Adrenal gland (tissue), 12 donors: ENCODE measurements around the gene WASL. TPM values are rescaled to one million over a fixed set of nuclear protein-coding genes. Genes with fewer than 3 reads are reported as not detected.
A peak's percentile ranks its signal among the peaks of the same experiment; 100 is the strongest.
"Not testable (repeated sequence)": the region's sequence is repeated elsewhere in the genome, so short reads cannot be mapped to it uniquely, and the experiment has no call there.

Experiments used
- DNase-seq, 7 donors: peaks; one replicate each; pipeline ENCODE4 v3.0.0-alpha.2; 2019 to 2020
- H3K27ac ChIP-seq, 5 donors: fragments of 200-600 bp; sonication (generic) in 4 of 5; 1 replicate in 3 of 5; 2 replicates in 2 of 5; pipeline versions ENCODE4 v1.5.1 to v1.8.0; 2016 to 2020; ENCODE audit warnings: mild to moderate bottlenecking in 1 of 5
- H3K27me3 ChIP-seq: fragments of 200-600 bp; 2 replicates; pipeline ENCODE4 v1.8.0; 2021
- H3K36me3 ChIP-seq, 2 donors: fragments of 200-600 bp; replicated peaks in 1 of 2; 1 replicate in 1 of 2; 2 replicates in 1 of 2; pipeline versions ENCODE4 v1.5.1 to v1.8.0; 2018 to 2022
- H3K4me1 ChIP-seq, 2 donors: fragments of 200-600 bp; replicated peaks in 1 of 2; 1 replicate in 1 of 2; 2 replicates in 1 of 2; pipeline versions ENCODE4 v1.5.1 to v1.8.0; 2018 to 2021
- H3K4me3 ChIP-seq, 4 donors: fragments of 200-600 bp; sonication (generic) in 3 of 4; one replicate each; pipeline ENCODE4 v1.5.1; 2016 to 2018
- H3K9me3 ChIP-seq, 3 donors: fragments of 200-600 bp; sonication (generic) in 1 of 3; replicated peaks in 1 of 3; 1 replicate in 2 of 3; 2 replicates in 1 of 3; pipeline versions ENCODE4 v1.5.1 to v1.8.0; 2016 to 2021
- POLR2A ChIP-seq, 2 donors: fragments of 450-650 bp; IDR thresholded peaks; one replicate each; pipeline ENCODE4 v1.6.1; 2017; ENCODE audit warnings: antibody characterized with exemption in 2 of 2, mild to moderate bottlenecking in 2 of 2, moderate library complexity in 1 of 2
- WGBS, 4 donors: extraction: QIAGEN DNeasy Blood & Tissue Kit in 2 of 4; methylation state at CpG; one replicate each; pipeline versions ENCODE4 v1.1.5 to v1.1.7; 2013 to 2017; 5-methylcytosine and 5-hydroxymethylcytosine counted together
- intact Hi-C, 2 donors: fragments of 100-400 bp; cut with DNase I; formaldehyde crosslinking; loops; one replicate each; pipeline versions ENCODE4 v1.14.1 to v1.15.0; 2022 to 2023
- polyA plus RNA-seq, 3 donors: library from polyadenylated mRNA; stranded (reverse); fragments of 200-250 nt in 2 of 3; fragments of 350-450 nt in 1 of 3; fragmentation: Illumina TruSeq in 1 of 3; extraction: RNeasy Lipid Tissue Mini Kit (QIAGEN cat#74804) in 1 of 3; gene quantifications; one replicate each; pipeline ENCODE4 v1.2.3, GENCODE V29; 2013 to 2014
- total RNA-seq, 9 donors: library from RNA; depleted of rRNA in 4 of 9; stranded (reverse); fragments of >200 nt in 4 of 9; fragments of 120-200 nt in 1 of 9; fragmentation: NEBNext Ultra II Directional in 1 of 9; extraction: Animal tissue kit (Norgen Biotek cat#: 25700) in 1 of 9; gene quantifications; one replicate each; pipeline versions ENCODE4 v1.1.0 to v1.2.4, GENCODE V29; 2013 to 2023
- TF ChIP-seq, protein P1 (sequence below), 6 experiments: fragments of 450-650 bp in 4 of 6; fragments of 200-600 bp in 2 of 6; sonication (generic) in 1 of 6; IDR thresholded peaks; 1 replicate in 5 of 6; 2 replicates in 1 of 6; pipeline versions ENCODE4 v1.5.1 to v1.8.0; 2016 to 2021; ENCODE audit warnings: antibody characterized with exemption in 6 of 6, mild to moderate bottlenecking in 2 of 6, moderate library complexity in 1 of 6
- donor health status: healthy with polysubstance abuse.
- donor health status: Bipolar disorder and iron deficiency.
- donor health status: DM: yes; HTN: yes; CAD: no.
- donor health status: DM: no; HTN: no; CAD: no.
- donor health status: DM: no; HTN: no; CAD: no.
- donor health status: DM: yes; HTN: yes; CAD: no.

Gene WASL
- total and polyA plus RNA-seq, 12 donors = 12.2 to 52.1 (median 33.1) TPM

DNA sequence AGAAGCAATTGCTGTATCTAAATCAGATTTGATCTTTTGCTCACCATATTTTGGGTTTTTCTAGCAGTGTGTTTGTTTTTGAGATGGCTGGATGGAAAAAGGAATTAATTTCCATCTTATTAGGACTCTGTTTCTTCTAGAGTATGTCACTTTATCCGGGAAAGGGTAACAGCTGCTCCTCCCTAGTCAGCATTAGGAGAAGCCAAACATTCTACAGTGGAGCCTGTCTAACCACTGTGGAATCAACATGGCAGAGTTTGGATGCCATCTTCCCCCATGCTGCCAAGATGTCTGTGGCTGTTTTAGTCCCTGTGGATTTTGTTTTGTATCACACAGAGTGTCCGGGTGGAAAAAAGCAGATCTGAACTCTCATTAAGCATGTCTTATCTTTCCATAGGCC is 109.2 kb downstream of the WASL start:
- H3K27me3 ChIP-seq = no peaks in the 10 kb centered on the region
- intact Hi-C loops = loop anchor here in 1 of 2 donors (5.0 kb wide), 1 partner anchor 228 kb away; no protein-coding TSS in a partner anchor

GRCh38 chr7:123637878-123638277 is 110.9 kb downstream of the WASL start:
- H3K4me1 ChIP-seq = no peaks in the 10 kb centered on the region
- intact Hi-C loops = no loop called here
- DNase-seq = no peak
- H3K4me3 ChIP-seq = no peak overlapping the region
- H3K9me3 ChIP-seq = no peaks in the 10 kb centered on the region
- no peak for TF ChIP-seq POLR2A (IDR thresholded peaks at IDR 0.05)
- TF ChIP-seq, protein P1, sequence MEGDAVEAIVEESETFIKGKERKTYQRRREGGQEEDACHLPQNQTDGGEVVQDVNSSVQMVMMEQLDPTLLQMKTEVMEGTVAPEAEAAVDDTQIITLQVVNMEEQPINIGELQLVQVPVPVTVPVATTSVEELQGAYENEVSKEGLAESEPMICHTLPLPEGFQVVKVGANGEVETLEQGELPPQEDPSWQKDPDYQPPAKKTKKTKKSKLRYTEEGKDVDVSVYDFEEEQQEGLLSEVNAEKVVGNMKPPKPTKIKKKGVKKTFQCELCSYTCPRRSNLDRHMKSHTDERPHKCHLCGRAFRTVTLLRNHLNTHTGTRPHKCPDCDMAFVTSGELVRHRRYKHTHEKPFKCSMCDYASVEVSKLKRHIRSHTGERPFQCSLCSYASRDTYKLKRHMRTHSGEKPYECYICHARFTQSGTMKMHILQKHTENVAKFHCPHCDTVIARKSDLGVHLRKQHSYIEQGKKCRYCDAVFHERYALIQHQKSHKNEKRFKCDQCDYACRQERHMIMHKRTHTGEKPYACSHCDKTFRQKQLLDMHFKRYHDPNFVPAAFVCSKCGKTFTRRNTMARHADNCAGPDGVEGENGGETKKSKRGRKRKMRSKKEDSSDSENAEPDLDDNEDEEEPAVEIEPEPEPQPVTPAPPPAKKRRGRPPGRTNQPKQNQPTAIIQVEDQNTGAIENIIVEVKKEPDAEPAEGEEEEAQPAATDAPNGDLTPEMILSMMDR (IDR thresholded peaks at IDR 0.05) = no peak
- no peaks in the 10 kb centered on the region for H3K27me3 ChIP-seq
- H3K36me3 ChIP-seq = no peaks in the 10 kb centered on the region
- H3K27ac ChIP-seq = no peak overlapping the region
- WGBS, 4 donors = 86 to 100% (median 94%) methylated on average over 2 of the region's 2 CpGs

More for the DNA sequence above, 109.2 kb downstream of the WASL start:
- Histone ChIP-seq H3K4me1 (peaks cover 7 to 17% of the 10 kb centered on the region in 2 donors), H3K9me3 (no peaks in the 10 kb centered on the region), H3K4me3 (no peak overlapping the region), H3K27ac (no peak overlapping the region), H3K36me3 (no peaks in the 10 kb centered on the region)
- WGBS, 4 donors = 86 to 96% (median 91%) methylated on average over 2 of the region's 2 CpGs
- no peak for DNase-seq
- TF ChIP-seq, protein P1 (IDR thresholded peaks at IDR 0.05) = no peak
- no peak for TF ChIP-seq POLR2A (IDR thresholded peaks at IDR 0.05)

DNA sequence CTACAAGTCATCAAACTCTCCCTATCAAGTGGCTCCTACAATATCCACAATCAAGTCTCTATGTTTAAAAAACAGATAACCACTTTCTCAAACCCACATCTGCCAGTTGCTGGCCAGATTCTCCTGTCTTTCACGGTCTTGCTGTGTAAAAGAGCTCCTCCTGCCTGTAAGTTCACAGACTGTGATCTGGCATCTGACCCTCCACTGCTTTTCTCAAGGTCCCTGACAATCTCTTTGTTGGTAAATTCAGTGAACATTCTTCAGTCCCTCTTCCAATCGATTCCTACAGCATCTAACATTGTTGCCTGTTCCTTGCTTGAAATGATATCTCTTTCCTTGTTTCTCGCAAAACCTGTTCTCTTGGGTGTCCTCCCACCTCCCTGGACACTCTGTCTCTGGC is 111.6 kb downstream of the WASL start:
- H3K27me3 ChIP-seq = no peaks in the 10 kb centered on the region
- H3K36me3 ChIP-seq = no peaks in the 10 kb centered on the region
- no peak overlapping the region for H3K4me3 ChIP-seq
- no peaks in the 10 kb centered on the region for H3K4me1 ChIP-seq
- 44 to 52% (median 49%) methylated on average over 3 of the region's 3 CpGs for WGBS, 4 donors
- H3K9me3 ChIP-seq = no peaks in the 10 kb centered on the region
- intact Hi-C loops = no loop called here
- no peak overlapping the region for H3K27ac ChIP-seq
- TF ChIP-seq, protein P1 (IDR thresholded peaks at IDR 0.05) = no peak
- TF ChIP-seq POLR2A (IDR thresholded peaks at IDR 0.05) = no peak
- peak in 2 of 7 donors; percentile 7 to 18 for DNase-seq

GRCh38 chr7:123635551-123636359 is 113.0 kb downstream of the WASL start:
- DNase-seq = peak in 1 of 7 donors; percentile 30
- no peak overlapping the region for H3K27ac ChIP-seq
- H3K4me1 ChIP-seq = no peaks in the 10 kb centered on the region
- intact Hi-C loops = no loop called here
- no peak overlapping the region for H3K4me3 ChIP-seq
- H3K9me3 ChIP-seq = no peaks in the 10 kb centered on the region
- TF ChIP-seq, protein P1 (IDR thresholded peaks at IDR 0.05) = peak; percentile 34 to 71 (median 67)
- no peak for TF ChIP-seq POLR2A (IDR thresholded peaks at IDR 0.05)
- no peaks in the 10 kb centered on the region for H3K36me3 ChIP-seq
- no peaks in the 10 kb centered on the region for H3K27me3 ChIP-seq
- 31 to 42% (median 39%) methylated on average over 4 of the region's 4 CpGs for WGBS, 4 donors

DNA sequence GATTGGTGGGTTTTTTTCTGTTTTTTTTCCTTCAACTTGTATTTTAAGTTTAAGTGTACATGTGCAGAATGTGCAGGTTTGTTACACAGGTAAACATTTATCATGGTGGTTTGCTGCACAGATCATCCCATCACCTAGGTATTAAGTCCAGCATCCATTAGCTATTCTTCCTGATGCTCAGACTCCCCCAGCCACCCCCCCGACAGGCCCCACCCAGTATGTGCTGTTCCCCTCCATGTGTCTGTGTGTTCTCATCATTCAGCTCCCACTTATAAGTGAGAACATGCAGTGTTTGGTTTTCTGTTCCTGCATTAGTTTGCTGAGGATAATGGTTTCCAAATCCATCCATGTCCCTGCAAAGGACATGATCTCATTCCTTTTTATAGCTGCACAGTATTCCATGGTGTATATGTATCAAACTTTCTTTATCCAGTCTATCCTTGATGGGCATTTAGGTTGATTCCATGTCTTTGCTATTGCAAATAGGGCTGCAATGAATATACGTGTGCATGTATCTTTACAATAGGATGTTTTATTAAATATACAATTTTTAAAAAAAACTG is 114.7 kb downstream of the WASL start:
- intact Hi-C loops, H3K4me3 ChIP-seq, H3K27me3 ChIP-seq, DNase-seq, H3K9me3 ChIP-seq, H3K27ac ChIP-seq, H3K4me1 ChIP-seq, H3K36me3 ChIP-seq: not testable (repeated sequence)
- WGBS, 4 donors = 75 to 86% (median 80%) methylated on average over 2 of the region's 2 CpGs
